GM19193 (cell line): ENCODE data around the gene SEC22A.

ENCODE experiments used
- POLR2A ChIP-seq: IDR thresholded peaks from 4 replicates; pipeline ENCODE4 v1.6.1; 2011; ENCODE audit not compliant: insufficient read depth, insufficient read length; ENCODE audit errors: extremely low read depth

Gene SEC22A

GRCh38 chr3:123226549-123226948, 24.8 kb downstream of the SEC22A start:
- TF ChIP-seq POLR2A, result no peak

GRCh38 chr3:123229145-123229544, 27.4 kb downstream of the SEC22A start:
- TF ChIP-seq POLR2A, result no peak

DNA sequence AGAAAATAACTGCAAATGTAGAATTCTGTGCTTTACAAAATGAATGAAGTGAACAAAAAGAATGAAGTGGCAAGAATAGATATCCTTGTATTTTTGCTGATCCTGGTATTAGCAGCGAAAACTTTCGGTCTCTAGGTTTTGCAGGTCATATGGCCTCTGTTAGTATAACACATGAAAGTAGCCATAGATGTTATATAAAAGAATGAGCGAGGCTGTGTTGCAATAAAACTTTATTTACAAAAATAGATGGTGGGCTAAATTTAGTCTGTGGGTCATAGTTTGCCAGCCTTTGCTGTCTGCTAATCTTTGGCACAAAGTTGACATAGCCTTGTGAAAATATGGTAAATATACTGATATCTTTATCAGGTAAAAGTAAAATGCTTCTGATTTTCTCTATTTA, 35.2 kb downstream of the SEC22A start:
- no peak for TF ChIP-seq POLR2A

- no peak for TF ChIP-seq POLR2A
These were observed 38.0 kb downstream of the SEC22A start for GRCh38 chr3:123239756-123240155.

GRCh38 chr3:123244128-123244527, 42.4 kb downstream of the SEC22A start:
- TF ChIP-seq POLR2A, result no peak

GRCh38 chr3:123246866-123247265, 45.1 kb downstream of the SEC22A start:
- no peak for TF ChIP-seq POLR2A

- TF ChIP-seq POLR2A, result no peak
These were observed 54.5 kb downstream of the SEC22A start for GRCh38 chr3:123256256-123256655.

- no peak for TF ChIP-seq POLR2A
These were observed 56.6 kb downstream of the SEC22A start for GRCh38 chr3:123258359-123258758.

DNA sequence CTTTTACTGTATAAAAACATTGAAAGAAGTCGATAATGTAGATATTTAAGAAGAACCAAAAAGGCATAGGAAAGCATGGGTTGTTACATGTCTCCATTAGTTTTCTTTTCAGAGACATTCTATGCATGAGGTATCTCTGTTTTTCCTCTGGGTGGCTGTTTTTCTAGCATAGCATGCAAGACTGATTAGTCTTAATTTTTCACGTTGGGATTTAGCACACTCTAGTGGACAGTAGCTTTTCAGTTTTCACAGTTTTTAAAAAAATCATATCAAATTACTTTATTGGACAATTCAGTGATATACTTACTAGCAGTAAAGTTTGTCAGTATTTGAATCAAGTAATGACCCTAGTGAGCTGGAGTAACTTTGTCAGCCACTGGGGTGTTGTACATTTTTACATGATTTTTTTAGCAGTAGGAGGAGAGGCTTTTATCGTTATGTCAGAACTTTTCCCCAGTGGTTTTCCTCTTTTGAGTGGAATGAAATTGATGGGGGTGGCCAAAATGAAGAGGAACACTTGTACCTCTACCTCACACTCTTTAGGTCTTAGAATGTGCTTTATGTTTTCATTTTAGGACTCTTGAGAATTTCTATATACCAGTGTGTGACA, 57.2 kb downstream of the SEC22A start:
- TF ChIP-seq POLR2A, result no peak

DNA sequence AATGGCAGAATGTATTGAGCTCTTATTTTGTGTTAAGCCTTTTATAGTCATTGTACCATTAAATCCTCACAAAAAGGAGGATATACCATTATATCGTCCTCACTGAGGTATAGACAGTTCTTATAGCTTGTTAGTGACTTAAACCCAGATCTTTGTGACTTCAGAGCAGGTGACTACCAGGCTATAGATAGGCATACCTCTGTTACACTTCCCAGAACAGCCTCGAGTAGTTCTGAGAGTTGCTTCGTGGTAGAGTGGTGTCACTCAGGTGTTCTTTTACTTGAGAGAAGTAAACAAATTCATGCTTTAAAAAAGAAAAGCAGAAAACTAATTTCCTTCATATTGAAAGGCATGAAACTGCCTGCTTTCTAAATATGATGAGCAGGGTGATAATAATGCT, 59.9 kb downstream of the SEC22A start:
- no peak for TF ChIP-seq POLR2A

DNA sequence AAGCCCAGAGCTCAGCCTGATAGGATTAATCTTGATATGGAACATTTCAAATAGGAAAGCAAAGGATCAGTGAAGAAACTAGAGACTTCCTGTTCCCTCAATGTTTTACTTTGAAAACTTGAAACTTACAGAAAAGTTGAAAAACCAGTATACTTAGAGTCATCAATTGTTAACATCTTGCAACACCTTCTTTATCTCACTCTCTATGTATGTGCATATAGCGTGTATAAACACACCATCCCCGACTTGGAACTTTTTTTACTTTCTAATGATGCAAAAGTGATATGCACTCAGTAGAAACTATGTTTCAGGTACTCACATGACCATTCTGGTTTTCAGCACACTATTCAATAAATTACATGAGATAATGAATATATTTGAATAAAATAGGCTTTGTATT, 60.5 kb downstream of the SEC22A start:
- TF ChIP-seq POLR2A, result no peak

DNA sequence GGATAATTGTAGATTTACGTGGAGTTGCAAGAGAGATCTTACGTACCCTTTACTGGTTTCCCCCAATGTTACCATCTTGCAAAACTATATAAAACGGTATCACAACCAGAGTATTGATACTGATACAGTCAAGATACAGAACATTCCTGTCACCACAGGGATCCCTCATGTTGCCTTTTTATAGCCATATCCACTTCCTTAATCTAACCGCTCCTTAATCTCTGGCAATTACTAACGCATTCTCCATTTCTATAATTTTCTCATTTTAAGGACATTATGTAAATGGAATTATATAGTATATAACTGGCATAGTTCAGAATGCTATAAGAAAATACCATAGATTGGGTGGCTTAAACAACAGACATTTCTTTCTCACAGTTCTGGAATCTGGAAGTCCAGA, 61.1 kb downstream of the SEC22A start:
- TF ChIP-seq POLR2A, result no peak

GRCh38 chr3:123263941-123264340, 62.2 kb downstream of the SEC22A start:
- no peak for TF ChIP-seq POLR2A

DNA sequence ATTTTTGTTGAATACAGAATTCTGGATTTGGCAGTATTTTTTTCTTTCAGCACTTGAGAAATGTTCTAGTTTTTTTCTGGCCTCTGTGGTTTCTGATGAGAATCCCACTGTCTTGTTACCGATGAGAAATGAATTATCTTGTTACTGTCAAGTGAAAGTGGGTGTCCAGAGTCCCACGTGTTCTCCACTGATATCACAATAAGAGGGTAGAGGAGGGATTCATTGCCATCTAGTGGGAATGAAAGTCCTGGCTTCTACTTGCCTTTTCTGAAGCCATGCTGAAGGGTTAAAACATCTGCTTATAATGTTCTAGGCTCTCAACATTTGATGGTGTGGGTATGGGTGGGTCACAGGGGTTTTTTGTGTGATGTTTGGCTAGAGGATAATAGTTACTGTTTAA, 66.1 kb downstream of the SEC22A start:
- no peak for TF ChIP-seq POLR2A

DNA sequence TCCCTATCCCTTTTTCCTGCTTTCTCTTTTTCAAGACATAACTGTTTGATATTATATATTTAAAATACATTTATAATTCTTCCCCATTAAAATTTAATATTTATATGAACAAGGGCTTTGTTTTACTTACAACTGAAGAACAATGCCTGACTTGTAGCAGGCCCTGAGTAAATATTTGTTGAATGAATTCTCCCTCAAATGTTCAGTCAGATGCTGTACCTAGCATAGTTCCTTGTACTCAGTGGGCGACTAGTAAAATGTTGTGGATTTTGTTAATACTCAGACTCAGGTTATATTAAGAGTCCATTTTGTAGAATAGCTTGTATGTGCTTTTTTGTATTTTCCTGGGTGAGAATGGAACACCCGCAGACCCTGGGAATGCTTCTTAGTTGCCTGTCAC, 69.1 kb downstream of the SEC22A start:
- TF ChIP-seq POLR2A, result no peak

GRCh38 chr3:123271466-123272159, 69.9 kb downstream of the SEC22A start:
- TF ChIP-seq POLR2A, result no peak
